Hematopoietic multipotent progenitor cell treated with erythropoietin and hydrocortisone succinate and interleukin-3 and kit ligand, for 6 days (in vitro differentiated cells): Measurements from ENCODE around the gene SS18L1.

ENCODE experiments used
- DNase-seq: peaks from one replicate; pipeline ENCODE4 v3.0.0-alpha.2; 2015

Gene SS18L1

DNA sequence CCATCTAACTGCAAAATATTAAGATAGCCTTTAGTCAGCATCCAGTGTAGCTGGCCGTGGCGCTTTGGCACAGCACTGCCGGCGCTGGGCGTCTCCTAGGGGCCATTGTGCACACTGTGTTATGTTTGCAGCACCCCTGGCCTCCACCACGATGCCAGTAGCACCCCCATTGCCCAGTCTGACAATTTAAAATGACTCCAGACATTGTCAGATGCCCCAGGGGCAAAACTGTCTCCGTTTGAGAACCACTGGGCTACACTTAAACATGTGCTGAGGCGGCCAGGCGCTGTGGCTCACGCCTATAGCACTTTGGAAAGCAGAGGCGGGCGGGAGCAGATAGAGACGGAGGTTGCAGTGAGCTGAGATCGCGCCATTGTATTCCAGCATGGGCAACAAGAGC is 33.3 kb downstream of the SS18L1 start:
- DNase-seq: no peak

DNA sequence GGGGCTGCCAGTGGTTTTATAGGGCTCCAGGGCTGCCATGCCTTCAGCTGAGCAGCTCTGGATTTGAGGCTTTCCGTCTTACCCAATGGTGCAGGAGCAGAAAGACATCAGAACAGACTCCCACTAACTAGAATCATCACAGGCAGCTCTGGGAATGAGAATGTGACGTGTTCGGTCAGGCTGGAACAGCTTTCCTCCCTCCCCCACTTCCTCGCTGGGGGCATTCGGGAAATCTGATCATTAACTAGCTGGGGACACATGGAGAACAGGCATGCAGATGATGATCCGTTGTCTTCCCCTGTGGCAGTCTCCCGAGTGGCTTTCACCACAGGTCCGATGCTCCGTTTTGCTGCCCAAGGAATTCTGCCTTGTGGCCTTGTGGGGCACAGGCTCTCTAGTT is 33.7 kb downstream of the SS18L1 start:
- DNase-seq: no peak

DNA sequence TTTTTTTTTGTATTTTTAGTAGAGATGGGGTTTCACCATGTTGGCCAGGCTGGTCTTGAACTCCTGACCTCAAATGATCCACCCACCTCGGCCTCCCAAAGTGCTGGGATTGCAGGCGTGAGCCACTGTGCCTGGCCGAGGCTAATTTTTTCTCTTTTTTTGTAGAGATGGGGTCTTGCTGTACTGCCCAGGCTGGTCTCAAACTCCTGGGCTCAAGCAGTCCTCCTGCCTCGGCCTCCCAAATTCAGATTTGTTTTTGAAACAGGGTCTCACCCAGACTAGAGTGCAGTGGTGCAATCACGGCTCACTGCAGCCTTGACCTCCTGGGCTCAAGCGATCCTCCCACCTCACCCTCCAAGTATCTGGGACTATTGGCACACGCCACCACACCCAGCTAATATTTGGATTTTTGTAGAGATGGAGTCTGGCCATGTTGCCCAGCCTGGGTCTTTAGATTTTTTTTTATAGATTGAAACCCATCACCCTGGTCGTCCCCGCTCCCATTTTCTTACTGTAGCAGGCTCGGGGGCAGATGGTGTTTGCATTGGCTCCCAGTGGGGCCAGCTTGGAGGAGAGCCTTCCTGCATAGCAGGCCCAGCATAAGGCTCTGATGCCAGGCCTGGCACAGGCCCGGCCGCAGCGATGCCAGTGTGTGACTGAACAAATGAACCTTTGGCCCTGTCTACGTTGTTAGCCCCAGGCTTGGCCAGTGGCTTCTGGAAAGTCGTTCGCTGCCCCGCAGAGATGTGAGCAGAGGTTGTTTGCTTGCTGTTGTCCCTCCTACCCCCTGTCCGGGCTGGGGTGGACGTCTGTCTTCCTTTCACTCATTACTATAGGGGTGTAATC is 35.0 kb downstream of the SS18L1 start:
- DNase-seq: no peak

DNA sequence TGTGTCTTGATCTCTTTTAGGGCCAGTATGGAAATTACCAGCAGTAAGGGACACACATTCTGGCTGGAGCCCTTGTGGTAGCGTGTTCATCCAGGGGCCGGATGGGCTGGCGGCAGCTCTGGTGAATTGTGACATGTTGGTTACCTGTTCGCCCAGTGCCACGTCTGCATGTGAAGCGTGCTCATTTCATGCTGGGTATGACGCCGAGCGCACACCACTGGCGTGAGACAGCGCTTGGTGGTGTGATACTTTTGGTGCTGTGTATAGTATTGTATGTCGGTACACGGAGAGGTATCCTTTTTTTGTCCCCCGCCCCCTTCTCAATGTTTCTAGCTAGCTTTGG is 35.6 kb downstream of the SS18L1 start:
- no peak for DNase-seq

DNA sequence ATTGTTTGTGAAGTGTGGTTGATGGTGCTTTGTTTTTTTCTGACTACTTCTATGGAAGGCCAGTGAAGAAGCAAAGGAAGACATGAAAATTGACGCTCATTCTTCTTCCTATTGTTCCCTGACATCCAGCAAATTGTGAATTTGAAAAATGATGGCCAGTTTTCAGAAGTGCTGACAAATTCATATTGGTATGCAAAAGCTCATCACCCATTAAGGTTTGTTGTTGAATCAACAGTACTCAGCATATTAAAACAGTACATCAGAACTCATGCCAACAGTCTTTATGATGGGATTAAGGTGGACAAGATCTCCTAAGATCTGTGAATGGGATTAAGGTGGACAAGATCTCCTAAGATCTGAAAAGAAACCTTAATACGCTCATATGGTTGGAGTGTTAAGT is 38.2 kb downstream of the SS18L1 start:
- DNase-seq: no peak

DNA sequence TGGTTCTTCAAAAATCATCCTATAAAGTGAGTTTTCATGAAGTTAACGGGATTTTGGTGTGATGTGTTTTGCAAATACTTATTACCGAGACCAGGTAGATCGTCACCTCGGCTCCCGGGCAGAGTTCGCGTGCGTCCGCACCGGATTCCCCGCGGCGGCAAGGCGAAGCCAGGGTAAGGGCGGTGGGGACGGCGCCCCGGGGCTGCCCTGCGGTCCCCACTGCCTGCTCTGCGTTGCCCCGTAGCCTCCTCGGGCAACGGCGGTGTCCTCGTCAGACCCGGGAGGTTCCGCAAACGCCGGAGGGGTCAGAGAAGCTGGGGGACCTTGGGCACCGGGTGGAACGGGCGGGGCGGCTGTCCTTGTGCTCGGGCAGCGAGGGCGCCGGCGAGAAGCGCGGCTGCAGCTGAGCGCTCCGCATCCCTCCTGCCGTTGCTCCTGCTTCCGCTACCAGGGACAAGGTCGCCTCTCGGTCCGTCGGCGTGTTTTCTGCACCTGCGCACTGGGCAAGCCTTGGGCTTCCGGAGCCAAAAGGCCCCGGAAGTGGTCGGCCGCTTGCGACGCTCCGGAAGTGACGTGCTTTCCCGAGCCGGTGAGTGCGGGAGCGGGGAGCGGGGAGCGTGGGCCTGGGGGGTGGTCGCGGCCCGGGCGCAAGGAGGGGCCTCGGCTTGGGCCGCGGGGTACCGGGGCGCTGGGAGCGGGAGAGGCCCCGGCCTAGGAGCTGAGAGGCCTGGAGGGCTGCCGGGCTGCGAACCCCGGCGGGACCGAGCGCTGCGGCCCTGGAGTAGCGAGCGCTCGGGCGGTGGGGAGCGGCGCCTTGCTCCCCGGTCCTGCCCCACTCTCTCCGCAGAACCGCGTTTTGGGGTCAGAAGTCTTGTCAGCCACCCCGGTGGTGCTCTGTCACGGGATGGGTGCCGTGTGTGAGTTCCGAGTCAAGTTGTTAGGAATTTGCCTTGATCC is 39.2 kb downstream of the SS18L1 start, which contains the start of gene MTG2:
Gene MTG2 (plus strand): TSS at position 560 of the 957 bp plus-strand sequence. CDS start 10,393 bp downstream, outside the sequence.
- peak; percentile 98 for DNase-seq

DNA sequence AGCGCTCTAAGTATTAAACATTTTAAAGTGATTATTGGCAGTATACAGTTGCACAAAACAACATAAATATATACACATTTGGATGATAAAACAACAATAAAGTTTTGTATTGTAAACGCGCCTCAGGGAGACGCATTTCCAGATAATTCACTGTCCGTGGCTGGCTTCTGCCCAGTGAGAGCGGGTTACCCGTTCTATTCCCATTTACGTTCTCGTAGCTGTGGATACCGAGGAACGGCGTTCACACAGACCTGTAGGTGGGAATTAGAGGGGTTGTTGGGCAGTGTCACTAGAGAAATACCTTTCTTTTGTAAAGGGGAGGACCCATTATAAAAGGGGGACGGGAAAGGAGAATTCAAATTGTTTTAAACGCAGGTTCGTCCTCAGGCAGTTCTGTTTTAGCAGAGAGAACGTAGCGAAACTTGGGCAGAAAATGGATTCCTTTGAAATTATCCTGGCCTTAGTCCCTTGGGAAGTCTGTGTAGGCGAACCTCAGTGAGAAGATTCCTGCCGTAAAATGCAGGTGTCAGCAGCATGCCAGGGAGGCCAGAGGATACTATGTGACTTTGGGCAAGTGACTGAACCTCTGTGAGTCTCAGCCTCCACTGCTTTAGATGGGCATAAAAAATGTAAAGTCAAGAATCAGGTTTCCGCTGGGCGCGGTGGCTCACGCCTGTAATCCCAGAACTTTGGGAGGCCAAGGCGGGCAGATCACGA is 40.0 kb downstream of the SS18L1 start:
- peak; percentile 29 for DNase-seq

DNA sequence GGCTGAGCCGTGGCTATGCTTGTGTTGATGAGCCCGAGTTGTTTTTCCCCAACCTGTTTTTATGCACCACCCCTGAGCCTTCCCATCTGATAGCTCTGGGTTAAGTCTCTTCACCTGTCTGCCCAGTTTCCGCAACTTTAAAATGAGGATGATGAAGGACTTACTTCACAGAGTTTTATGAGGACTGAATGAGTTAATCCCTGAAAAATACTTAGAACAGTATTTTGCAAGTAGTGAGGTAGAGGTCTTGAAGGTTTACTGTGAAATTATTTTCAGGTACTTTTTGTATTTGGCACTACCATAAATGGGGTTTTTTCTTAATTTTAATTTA is 42.5 kb downstream of the SS18L1 start:
- DNase-seq: no peak

DNA sequence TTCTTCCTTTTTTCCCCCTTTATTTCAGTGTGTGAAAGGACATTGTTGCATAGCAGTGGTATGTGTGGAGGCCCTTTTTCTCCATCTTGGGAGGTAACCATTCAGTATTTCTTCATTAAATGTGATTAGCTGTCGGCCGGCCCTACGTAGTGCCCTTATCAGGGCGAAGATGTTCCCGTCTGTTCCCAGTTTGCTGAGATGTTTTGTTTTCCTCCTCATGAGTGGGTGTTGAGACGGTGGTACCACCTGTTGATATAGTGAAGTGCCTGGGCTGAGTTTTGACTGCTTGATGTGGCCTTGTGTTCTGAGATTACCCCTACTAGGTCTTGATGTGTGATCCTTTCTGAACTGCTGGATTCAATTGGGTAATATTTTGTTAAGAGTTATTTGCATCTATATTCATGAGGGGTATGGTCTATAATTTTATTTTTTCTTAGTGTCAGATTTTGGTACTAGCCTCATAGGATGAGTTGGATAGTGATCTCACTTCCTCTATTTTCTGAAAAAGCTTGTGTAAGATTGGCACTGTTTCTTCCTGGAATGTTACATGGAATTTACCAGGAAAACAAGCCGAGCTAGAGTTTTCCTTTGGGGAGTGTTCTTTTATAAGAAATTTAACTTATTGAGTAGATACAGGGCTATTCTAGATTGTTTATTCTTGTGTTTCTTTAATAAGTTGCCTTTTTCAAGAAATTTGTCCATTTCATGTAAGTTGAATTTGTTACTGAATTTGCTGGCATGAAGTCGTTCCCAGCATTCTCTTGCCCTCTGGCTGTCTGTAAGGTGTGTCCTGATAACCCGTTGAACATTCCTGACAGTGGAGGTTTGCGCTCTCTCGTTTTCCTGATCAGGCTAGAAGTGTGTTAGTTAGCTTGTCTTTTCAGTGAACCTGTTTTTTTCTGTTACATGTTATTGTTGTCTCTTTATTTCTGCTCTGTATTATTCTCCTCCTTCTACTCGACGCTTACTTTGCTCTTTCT is 43.6 kb downstream of the SS18L1 start:
- no peak for DNase-seq

DNA sequence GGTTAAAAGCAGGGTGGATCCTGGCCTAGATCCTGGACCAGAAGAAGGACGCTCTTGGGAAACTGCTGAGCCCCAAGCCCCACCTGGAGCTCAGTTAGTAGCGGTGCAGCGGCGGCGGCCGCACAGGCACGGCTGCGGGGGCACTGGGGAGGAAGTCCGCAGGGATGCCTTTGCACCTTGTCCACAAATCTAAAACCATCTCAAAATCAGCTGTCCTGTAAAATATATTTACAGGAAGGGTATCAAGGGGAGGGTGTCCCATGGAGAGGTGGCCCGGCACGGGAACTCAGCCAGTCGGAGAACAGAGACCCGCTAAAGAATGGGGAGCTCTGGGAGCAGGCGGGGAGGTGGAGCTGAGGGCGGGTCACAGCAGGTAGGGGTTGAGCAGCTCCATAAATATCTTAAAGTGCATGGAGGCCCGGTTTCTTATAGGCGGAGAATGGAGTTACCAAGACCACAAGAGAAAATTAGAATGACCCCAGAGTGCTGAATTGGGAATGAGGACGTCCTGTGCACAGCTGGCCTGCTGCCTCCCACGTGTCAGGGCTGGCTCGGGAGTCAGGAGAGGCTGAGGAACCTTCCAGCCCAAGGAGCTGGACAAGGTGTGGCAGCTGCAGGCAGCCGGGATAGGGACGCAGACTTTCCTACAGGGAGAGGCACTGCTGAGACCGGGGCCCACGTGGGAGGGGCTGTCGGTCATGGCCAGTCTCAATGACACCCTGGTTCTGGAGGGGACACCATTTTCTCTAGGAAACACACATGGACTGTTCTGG is 47.3 kb downstream of the SS18L1 start:
- no peak for DNase-seq

DNA sequence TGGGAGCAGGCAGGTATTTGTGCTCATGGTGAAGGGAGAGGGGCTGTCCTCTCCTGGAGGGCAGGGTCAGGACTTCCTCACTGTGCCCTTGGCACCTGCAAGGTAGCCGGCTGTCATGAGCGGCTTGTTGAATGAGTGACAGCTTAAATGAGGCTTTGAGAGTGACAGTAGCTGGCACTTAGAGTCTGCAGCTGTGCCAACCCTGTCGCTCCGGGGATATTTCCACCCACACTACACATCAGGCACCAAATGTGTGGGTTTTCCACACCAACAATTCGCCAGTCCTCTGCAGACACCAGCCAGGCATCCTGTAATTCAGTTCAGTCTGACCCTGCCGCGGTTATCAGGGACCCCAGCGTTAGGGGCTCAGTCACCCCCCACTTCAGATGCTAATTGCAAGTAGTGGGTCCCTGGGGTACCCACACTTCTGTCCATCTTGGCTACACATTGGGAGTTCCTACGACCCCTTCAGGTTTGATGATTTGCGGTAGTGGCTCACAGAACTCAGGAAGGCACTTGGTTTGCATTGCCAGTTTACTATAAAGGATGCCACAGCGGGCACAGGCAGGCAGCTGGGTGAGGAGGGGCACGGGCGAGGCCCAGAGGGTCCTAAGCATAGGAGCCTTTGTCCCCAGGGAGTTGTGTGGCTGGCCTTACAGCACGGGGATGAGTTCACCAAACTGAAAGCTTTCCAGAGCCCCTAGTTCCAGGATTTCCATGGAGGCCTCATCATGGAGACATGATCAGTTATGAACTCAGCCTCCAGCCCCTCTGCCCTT is 48.4 kb downstream of the SS18L1 start:
- DNase-seq: no peak

DNA sequence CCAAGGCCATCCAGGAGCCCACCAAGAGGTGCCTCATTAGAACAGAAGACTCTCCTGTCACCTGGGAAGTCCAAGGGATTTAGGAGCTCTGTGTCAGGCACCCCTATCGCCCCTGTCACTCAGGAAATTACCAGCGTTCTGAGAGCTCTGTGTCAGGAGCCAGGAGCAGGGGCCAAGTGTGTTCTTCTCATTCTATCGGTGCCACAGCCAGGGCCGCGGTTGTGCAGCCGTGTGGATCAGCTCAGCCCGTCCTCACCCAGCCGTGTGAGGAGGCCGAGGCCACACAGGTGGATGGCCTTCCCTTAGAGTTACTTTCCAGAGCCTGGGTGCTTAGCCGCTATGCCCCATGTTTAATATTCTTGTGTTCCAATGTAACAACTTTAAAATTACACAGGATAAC is 49.1 kb downstream of the SS18L1 start:
- DNase-seq: no peak

DNA sequence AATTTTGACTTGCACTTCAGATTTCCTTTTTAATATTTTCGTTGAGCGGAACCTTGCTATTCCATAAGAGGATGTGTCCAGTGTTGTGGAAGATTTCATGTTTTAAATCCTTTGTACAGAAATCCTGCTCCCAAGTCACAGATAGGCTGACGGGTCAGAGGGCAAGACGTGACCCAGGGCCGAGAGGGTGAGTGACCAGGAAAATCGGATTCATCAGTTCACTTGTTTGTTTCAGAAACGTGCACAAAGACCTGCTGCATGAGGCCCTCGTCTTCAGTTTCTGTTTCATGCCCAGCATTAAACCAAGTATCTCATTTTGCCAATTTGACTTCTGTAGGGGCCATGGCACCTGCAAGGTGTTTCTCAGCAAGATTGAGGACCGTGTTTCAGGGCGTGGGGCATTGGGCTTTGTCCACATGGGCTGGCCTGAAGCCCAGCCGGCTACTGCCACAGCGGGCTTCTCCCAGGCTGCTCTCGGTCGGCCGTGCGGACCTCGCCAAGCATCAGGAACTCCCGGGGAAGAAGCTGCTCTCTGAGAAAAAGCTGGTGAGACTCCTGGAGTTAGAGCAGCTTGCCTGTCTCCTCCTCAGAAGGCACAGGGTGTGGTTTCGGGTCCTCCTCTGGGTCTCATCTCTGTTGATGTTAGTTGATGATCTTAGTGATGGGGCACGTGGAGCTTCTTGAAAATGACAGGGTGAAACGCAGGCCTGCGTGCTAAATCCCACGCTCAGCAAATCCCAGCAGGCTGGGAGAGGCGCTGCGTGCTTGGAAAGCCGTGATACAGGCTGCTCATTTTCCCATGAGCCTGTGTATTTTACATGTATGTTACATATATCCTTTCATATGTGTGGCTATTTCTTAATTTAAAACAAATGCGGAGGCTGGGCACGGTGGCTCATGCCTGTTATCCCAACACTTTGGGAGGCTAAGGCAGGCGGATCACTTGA is 49.8 kb downstream of the SS18L1 start:
- no peak for DNase-seq

DNA sequence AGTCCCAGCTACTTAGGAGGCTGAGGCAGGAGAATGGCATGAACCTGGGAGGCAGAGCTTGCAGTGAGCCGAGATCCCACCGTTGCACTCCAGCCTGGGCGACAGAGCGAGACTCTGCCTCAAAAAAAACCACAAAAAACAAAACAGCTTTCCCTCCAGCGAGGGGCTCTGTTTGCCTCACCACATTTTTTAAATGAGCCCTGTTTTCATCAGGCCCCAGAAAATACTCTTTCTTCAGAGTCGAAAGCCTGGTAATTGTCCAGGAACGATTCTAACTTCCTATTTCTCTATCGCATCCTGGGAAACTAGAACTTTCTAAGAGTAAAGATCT is 51.5 kb downstream of the SS18L1 start:
- DNase-seq: no peak

DNA sequence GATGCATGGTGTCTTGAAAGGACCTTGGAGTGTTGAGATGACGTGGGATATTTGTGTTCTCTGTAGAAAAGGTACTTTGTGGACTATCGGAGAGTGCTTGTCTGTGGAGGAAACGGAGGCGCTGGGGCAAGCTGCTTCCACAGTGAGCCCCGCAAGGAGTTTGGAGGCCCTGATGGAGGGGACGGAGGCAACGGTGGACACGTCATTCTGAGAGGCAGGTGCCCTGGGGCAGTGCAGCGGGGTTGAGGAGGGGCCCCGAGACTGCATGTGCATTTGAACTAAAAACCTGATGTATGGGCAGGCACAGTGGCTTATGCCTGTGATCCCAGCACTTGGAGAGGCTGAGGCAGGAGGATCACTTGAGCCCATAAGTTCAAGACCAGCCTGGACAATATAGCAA is 52.2 kb downstream of the SS18L1 start:
- no peak for DNase-seq

DNA sequence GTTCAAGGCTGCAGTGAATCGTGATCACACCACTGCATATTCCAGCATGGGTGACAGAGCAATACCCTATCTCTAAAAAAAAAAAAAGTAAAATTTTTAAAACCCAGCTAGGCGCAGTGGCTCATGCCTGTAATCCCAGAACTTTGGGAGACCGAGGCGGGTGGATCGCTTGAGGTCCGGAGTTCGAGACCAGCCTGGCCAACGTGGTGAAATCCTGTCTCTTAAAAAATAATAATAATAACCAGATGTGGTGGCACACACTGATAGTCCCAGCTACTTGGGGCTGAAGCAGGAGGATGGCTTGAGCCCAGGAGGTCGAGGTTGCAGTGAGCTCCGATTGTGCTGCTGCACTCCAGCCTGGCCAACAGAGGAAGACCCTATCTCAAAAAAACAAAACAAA is 52.7 kb downstream of the SS18L1 start:
- DNase-seq: no peak

DNA sequence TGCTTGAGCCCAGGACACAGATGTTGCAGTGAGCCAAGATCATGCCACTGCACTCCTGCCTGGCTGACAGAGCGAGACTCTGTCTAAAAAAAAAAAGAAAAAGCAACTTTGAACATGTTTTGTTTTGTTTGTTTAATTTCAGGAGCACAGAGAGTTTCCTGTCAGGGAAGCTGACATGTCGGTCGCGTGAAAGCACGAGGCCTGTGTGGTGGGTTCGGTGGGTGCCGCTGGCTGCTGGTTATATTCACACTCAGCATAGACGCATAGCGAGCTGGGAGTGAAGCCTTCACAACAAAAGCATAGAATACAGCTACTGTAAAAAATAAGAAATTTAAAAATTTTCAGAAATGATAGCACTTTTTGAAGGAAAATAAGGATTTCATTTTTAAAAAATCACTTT is 53.7 kb downstream of the SS18L1 start:
- DNase-seq: no peak

DNA sequence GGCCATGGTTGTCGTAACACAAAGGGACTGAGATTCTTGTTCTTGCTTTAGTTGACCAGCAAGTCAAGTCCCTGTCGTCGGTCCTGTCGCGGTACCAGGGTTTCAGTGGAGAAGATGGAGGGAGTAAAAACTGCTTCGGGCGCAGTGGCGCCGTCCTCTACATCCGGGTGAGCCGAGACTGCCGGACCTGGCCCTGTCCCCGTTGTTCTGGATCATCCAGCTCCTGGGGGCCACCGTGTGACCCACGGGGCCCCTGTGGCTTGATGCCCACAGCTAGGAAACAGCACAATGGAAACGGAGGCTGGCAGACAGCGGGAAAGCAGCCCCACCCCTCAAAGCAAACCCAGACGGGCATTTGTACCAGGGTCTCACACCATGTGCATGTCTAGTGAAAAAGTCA is 54.2 kb downstream of the SS18L1 start:
- no peak for DNase-seq

DNA sequence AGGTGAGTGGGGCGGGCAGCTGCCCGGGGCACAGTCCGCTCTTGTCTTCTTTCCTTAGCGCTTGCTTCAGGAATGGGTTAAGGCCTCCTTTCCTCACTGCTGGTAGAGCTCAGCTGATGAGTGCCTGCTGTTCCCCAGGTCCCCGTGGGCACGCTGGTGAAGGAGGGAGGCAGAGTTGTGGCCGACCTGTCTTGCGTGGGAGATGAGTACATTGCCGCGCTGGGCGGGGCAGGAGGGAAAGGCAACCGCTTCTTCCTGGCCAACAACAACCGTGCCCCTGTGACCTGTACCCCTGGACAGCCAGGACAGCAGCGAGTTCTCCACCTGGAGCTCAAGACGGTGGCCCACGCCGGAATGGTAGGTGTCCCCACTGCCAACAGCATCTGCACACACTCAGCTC is 54.9 kb downstream of the SS18L1 start:
- no peak for DNase-seq

DNA sequence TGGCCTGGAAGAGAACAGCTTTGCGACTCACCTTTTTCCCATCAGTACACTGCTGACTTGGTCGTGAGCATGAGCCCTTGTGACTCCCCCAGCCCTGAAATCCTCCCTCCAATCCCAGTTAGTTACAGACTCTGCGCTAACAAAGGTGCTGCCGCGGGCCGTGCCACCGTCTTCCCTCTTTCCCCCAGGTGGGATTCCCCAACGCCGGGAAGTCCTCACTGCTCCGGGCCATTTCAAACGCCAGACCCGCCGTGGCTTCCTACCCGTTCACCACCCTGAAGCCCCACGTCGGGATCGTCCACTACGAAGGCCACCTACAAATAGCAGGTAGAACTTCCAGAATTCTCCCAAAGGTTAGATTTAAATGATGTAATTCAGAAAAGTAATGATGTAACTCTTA is 55.4 kb downstream of the SS18L1 start:
- no peak for DNase-seq
